ENCODE data around the gene BCKDHB. TPM values are rescaled to one million over a fixed set of nuclear protein-coding genes. Genes with fewer than 3 reads are reported as not detected.
"Not testable (repeated sequence)": the region's sequence is repeated elsewhere in the genome, so short reads cannot be mapped to it uniquely, and the experiment has no call there.

BCKDHB gene
- total and polyA plus RNA-seq, 8 donors, result 7.8 to 44.6 (median 20.3) TPM

DNA sequence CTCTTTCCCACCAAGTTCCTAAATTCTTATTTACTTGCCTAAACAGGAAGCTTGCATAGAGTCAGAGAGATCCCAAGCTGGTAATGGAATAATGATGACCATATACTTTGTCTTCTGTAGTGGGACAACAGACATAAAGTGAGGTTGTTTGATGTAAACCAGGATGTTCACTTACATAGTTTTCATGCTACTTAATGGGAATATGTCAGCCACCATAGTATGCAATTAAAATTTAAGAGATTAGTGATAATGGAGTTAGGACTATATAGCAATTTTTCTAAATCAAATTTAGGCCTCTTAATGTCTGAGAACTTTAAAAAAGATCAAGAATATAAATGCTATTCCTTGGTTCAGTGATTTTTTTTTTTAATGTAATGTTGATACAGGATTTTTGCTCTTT, 180.6 kb downstream of the BCKDHB start:
- Histone ChIP-seq H3K27me3 (no peaks in the 10 kb centered on the region), H3K27ac (no peak overlapping the region), H3K4me3 (no peak overlapping the region), H3K36me3 (no peaks in the 10 kb centered on the region), H3K4me1 (no peaks in the 10 kb centered on the region), H3K9me3 (no peaks in the 10 kb centered on the region)
- intact Hi-C loops (cut with DNase I; ENCODE audit: low total_unique reads), result no loop called here
- no peak for TF ChIP-seq POLR2A (IDR thresholded peaks at IDR 0.05)
- TF ChIP-seq POLR2AphosphoS5 (IDR thresholded peaks at IDR 0.05), result no peak
- no peak for TF ChIP-seq EP300 (IDR thresholded peaks at IDR 0.05)
- no peak for TF ChIP-seq CTCF (IDR thresholded peaks at IDR 0.05)
- DNase-seq, result no peak

GRCh38 chr6:80287607-80288006, 181.1 kb downstream of the BCKDHB start:
- no peaks in the 10 kb centered on the region for H3K4me1 ChIP-seq
- intact Hi-C loops (cut with DNase I; ENCODE audit: low total_unique reads), result no loop called here
- no peak for TF ChIP-seq CTCF (IDR thresholded peaks at IDR 0.05)
- no peak for TF ChIP-seq POLR2A (IDR thresholded peaks at IDR 0.05)
- no peak for TF ChIP-seq EP300 (IDR thresholded peaks at IDR 0.05)
- TF ChIP-seq POLR2AphosphoS5 (IDR thresholded peaks at IDR 0.05), result no peak
- no peaks in the 10 kb centered on the region for H3K27me3 ChIP-seq
- no peak for DNase-seq
- WGBS, 5 donors, result 74 to 90% (median 85%) methylated on average over 3 of the region's 3 CpGs
- H3K9me3 ChIP-seq, result peaks cover 0 to 1% (median 0%) of the 10 kb centered on the region in 4 donors
- H3K27ac ChIP-seq, result no peak overlapping the region
- no peak overlapping the region for H3K4me3 ChIP-seq
- H3K36me3 ChIP-seq, result no peaks in the 10 kb centered on the region

- H3K27me3 ChIP-seq, result no peaks in the 10 kb centered on the region
- intact Hi-C loops (cut with DNase I; ENCODE audit: low total_unique reads), result no loop called here
- TF ChIP-seq EP300 (IDR thresholded peaks at IDR 0.05) (no peak), POLR2A (IDR thresholded peaks at IDR 0.05) (no peak), CTCF (IDR thresholded peaks at IDR 0.05) (no peak), POLR2AphosphoS5 (IDR thresholded peaks at IDR 0.05) (no peak)
- no peak overlapping the region for H3K27ac ChIP-seq
- DNase-seq, result no peak
- WGBS, 5 donors, result 29 to 65% (median 64%) methylated on average over 2 to 3 of the region's 3 CpGs
- peaks cover 3 to 22% (median 13%) of the 10 kb centered on the region in 4 donors for H3K9me3 ChIP-seq
- H3K36me3 ChIP-seq, result peaks cover 0 to 3% (median 0%) of the 10 kb centered on the region in 4 donors
- no peaks in the 10 kb centered on the region for H3K4me1 ChIP-seq
- no peak overlapping the region for H3K4me3 ChIP-seq
Observed at GRCh38 chr6:80289727-80290126, 183.3 kb downstream of the BCKDHB start.

- H3K4me3 ChIP-seq; H3K27ac ChIP-seq; H3K36me3 ChIP-seq; intact Hi-C loops (cut with DNase I; ENCODE audit: low total_unique reads); H3K27me3 ChIP-seq; H3K4me1 ChIP-seq; DNase-seq: not testable (repeated sequence)
- H3K9me3 ChIP-seq, result peaks cover 3 to 47% (median 18%) of the 10 kb centered on the region in 4 donors
- WGBS, 5 donors, result 76 to 88% (median 77%) methylated on average over 4 of the region's 4 CpGs
Observed at GRCh38 chr6:80294531-80294930, 188.1 kb downstream of the BCKDHB start.

- DNase-seq, result no peak
- Histone ChIP-seq H3K27ac (no peak overlapping the region), H3K36me3 (no peaks in the 10 kb centered on the region), H3K4me1 (no peaks in the 10 kb centered on the region), H3K4me3 (no peak overlapping the region), H3K9me3 (peaks cover 0 to 12% (median 0%) of the 10 kb centered on the region in 4 donors), H3K27me3 (no peaks in the 10 kb centered on the region)
- intact Hi-C loops (cut with DNase I; ENCODE audit: low total_unique reads), result no loop called here
- TF ChIP-seq EP300 (IDR thresholded peaks at IDR 0.05) (no peak), POLR2A (IDR thresholded peaks at IDR 0.05) (no peak), POLR2AphosphoS5 (IDR thresholded peaks at IDR 0.05) (no peak), CTCF (IDR thresholded peaks at IDR 0.05) (no peak)
Observed at GRCh38 chr6:80302716-80303115, 196.2 kb downstream of the BCKDHB start.

All from stomach (tissue), 9 donors.